Activated CD8-positive, alpha-beta T cell treated with anti-CD3 and anti-CD28 coated beads for 36 hours (primary cell): ENCODE measurements around the gene TNXB. TPM values are rescaled to one million over a fixed set of nuclear protein-coding genes. Genes with fewer than 3 reads are reported as not detected.
"Not testable (repeated sequence)": the region's sequence is repeated elsewhere in the genome, so short reads cannot be mapped to it uniquely, and the experiment has no call there.

Source experiments
- ATAC-seq: fragments of 200-7000 bp; cut with Tn5 transposase; one replicate; pipeline ENCODE4 v1.10.0; 2021; ENCODE audit warnings: mild to moderate bottlenecking, moderate library complexity
- CTCF ChIA-PET: fragments of 350-600 bp; sonication (Branson Sonifier 250); formaldehyde crosslinking; loops from one replicate; lab custom pipeline; 2021; ENCODE audit warnings: antibody characterized with exemption; lab: Charles Lee
- POLR2A ChIA-PET: fragments of 350-600 bp; sonication (Branson Sonifier 250); formaldehyde crosslinking; loops from one replicate; lab custom pipeline; 2021; ENCODE audit warnings: antibody characterized with exemption; lab: Charles Lee
- DNase-seq: peaks from one replicate; pipeline ENCODE4 v3.0.0-alpha.2; 2020
- H3K27ac Mint-ChIP-seq: one replicate; pipeline ENCODE4 v1.8.0; 2021; ENCODE audit warnings: mild to moderate bottlenecking, mixed read lengths
- H3K27me3 Mint-ChIP-seq: one replicate; pipeline ENCODE4 v1.8.0; 2021; ENCODE audit warnings: mixed read lengths
- H3K36me3 Mint-ChIP-seq: one replicate; pipeline ENCODE4 v1.8.0; 2021; ENCODE audit warnings: low read depth, mixed read lengths
- H3K4me1 Mint-ChIP-seq: one replicate; pipeline ENCODE4 v1.8.0; 2021; ENCODE audit warnings: low read depth, mixed read lengths
- H3K4me3 Mint-ChIP-seq: one replicate; pipeline ENCODE4 v1.8.0; 2021; ENCODE audit warnings: mild to moderate bottlenecking, moderate library complexity, mixed read lengths
- H3K9me3 Mint-ChIP-seq: one replicate; pipeline ENCODE4 v1.8.0; 2021; ENCODE audit warnings: mixed read lengths
- CTCF ChIP-seq: fragments of 200-600 bp; IDR thresholded peaks from one replicate; pipeline ENCODE4 v1.8.0; 2022; ENCODE audit warnings: antibody characterized with exemption, mild to moderate bottlenecking
- intact Hi-C: fragments of 100-400 bp; cut with micrococcal nuclease; formaldehyde crosslinking; loops from one replicate; pipeline ENCODE4 v1.10.0; 2022
- total RNA-seq, 2 experiments: library from RNA; stranded (reverse); gene quantifications; one replicate each; pipeline ENCODE4 v1.2.3, GENCODE V29; 2021

TNXB gene
- total RNA-seq, 2 experiments from 2014 or later, result 1.8 to 3.7 TPM

- ChIA-PET CTCF (interaction anchor here (5.0 kb wide), 1 partner anchor 10 kb away, joined by 25 read pairs; no protein-coding TSS in a partner anchor), POLR2A (interaction anchor here (1.2 to 1.8 kb wide), 2 partner anchors 10 to 21 kb away, joined by 3 to 6 read pairs; no protein-coding TSS in a partner anchor)
- Mint-ChIP-seq H3K4me3 (no peak overlapping the region), H3K4me1 (peaks cover 17% of the 10 kb centered on the region), H3K9me3 (no peaks in the 10 kb centered on the region), H3K27ac (no peak overlapping the region), H3K36me3 (no peaks in the 10 kb centered on the region), H3K27me3 (peaks cover 11% of the 10 kb centered on the region)
- ATAC-seq (peak; percentile 55), DNase-seq (no peak)
- intact Hi-C loops, result no loop called here
- no peak for TF ChIP-seq CTCF
Observed at GRCh38 chr6:32108094-32108627, 977 bp downstream of the TNXB start.

GRCh38 chr6:32107406-32107805, 1.7 kb downstream of the TNXB start:
- H3K27ac Mint-ChIP-seq, result no peak overlapping the region
- no peak for ATAC-seq
- peaks cover 17% of the 10 kb centered on the region for H3K4me1 Mint-ChIP-seq
- POLR2A ChIA-PET, result interaction anchor here (0.5 to 1.2 kb wide), 3 partner anchors 17 to 1134 kb away, joined by 3 to 4 read pairs (median 3); no protein-coding TSS in a partner anchor
- intact Hi-C loops, result no loop called here
- H3K27me3 Mint-ChIP-seq, result peaks cover 11% of the 10 kb centered on the region
- CTCF ChIA-PET, result interaction anchor here (5.0 kb wide), 1 partner anchor 11 kb away, joined by 25 read pairs; no protein-coding TSS in a partner anchor
- no peaks in the 10 kb centered on the region for H3K9me3 Mint-ChIP-seq
- no peak overlapping the region for H3K4me3 Mint-ChIP-seq
- H3K36me3 Mint-ChIP-seq, result no peaks in the 10 kb centered on the region
- no peak for TF ChIP-seq CTCF
- DNase-seq, result no peak

GRCh38 chr6:32105433-32105832, 3.7 kb downstream of the TNXB start:
- ATAC-seq (no peak), DNase-seq (no peak)
- ChIA-PET CTCF (no interaction called here), POLR2A (no interaction called here)
- no peaks in the 10 kb centered on the region for H3K9me3 Mint-ChIP-seq
- H3K4me3 Mint-ChIP-seq, result no peak overlapping the region
- peaks cover 17% of the 10 kb centered on the region for H3K4me1 Mint-ChIP-seq
- no peaks in the 10 kb centered on the region for H3K36me3 Mint-ChIP-seq
- intact Hi-C loops, result no loop called here
- no peak for TF ChIP-seq CTCF
- H3K27me3 Mint-ChIP-seq, result peaks cover 11% of the 10 kb centered on the region
- no peak overlapping the region for H3K27ac Mint-ChIP-seq

GRCh38 chr6:32102255-32102654, 6.9 kb downstream of the TNXB start:
- no peak for DNase-seq
- intact Hi-C loops, result no loop called here

GRCh38 chr6:32100251-32100650, 8.9 kb downstream of the TNXB start:
- H3K4me1 Mint-ChIP-seq, H3K36me3 Mint-ChIP-seq, ATAC-seq, H3K9me3 Mint-ChIP-seq, H3K4me3 Mint-ChIP-seq, H3K27ac Mint-ChIP-seq, DNase-seq, intact Hi-C loops: not testable (repeated sequence)
- ChIA-PET POLR2A (interaction anchor here (0.8 to 1.5 kb wide), 2 partner anchors 21 to 30 kb away, joined by 3 read pairs; partner anchors contain the start of gene FKBPL), CTCF (interaction anchor here (0.8 to 3.8 kb wide), 2 partner anchors 18 to 23 kb away, joined by 3 to 10 read pairs; no protein-coding TSS in a partner anchor)
- peaks cover 41% of the 10 kb centered on the region for H3K27me3 Mint-ChIP-seq

More at GRCh38 chr6:32102255-32102654, 6.9 kb downstream of the TNXB start:
- no peak for TF ChIP-seq CTCF
- Mint-ChIP-seq H3K4me3 (no peak overlapping the region), H3K9me3 (no peaks in the 10 kb centered on the region), H3K4me1 (no peaks in the 10 kb centered on the region), H3K27ac (no peak overlapping the region), H3K27me3 (peaks cover 23% of the 10 kb centered on the region), H3K36me3 (no peaks in the 10 kb centered on the region)
- ATAC-seq, result no peak
- ChIA-PET CTCF (interaction anchor here (3.3 kb wide), 1 partner anchor 17 kb away, joined by 12 read pairs; no protein-coding TSS in a partner anchor), POLR2A (no interaction called here)
